Measurements from ENCODE around the gene NBPF11.
"Not testable (repeated sequence)": the region's sequence is repeated elsewhere in the genome, so short reads cannot be mapped to it uniquely, and the experiment has no call there.

The NBPF11 gene, protein sequence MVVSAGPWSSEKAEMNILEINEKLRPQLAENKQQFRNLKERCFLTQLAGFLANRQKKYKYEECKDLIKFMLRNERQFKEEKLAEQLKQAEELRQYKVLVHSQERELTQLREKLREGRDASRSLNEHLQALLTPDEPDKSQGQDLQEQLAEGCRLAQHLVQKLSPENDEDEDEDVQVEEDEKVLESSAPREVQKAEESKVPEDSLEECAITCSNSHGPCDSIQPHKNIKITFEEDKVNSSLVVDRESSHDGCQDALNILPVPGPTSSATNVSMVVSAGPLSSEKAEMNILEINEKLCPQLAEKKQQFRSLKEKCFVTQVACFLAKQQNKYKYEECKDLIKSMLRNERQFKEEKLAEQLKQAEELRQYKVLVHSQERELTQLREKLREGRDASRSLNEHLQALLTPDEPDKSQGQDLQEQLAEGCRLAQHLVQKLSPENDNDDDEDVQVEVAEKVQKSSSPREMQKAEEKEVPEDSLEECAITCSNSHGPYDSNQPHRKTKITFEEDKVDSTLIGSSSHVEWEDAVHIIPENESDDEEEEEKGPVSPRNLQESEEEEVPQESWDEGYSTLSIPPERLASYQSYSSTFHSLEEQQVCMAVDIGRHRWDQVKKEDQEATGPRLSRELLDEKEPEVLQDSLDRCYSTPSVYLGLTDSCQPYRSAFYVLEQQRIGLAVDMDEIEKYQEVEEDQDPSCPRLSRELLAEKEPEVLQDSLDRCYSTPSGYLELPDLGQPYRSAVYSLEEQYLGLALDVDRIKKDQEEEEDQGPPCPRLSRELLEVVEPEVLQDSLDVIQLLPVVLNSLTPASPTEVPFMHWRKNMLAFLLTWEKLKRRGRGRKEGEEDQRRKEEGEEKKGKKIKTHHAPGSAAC

DNA sequence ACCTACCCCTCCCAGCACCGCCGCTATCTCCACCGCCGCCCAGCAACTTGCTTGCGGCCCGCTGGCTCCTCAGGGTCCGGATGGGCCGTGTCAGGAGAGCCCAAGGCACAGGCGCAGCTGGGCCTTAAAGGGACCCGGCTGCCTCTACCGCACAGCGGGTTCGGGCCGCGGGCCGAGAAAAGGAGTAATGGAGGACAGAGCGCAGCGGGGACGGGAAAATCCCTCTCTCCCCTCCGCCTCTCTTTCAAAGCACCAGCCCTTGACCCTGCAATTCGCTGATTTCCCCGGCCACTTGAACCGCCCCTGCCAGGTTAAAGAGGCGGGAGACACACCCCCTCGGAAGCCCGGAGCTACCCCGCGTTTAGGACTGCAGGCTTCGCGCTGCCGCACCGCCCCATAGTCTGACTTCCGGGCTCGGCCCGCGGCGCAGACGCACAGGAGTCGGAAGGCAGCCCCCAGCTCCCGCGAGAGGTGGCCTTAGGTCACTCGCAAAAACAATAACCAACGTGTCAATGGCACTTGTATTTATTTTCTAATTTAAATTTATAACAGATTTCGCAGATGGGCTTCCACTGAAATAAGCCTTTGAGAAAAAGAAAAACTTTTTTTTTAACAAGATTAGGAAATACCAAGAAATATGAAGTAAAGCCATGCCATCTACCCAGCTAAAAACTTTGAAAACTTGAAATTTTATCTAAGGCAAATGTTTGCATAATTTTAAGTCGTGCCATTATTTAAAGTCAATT, at the start of gene NBPF11:
NBPF11 (minus strand) TSS at position 371 of the 746 bp plus-strand sequence. CDS start 25,278 bp downstream, outside the sequence.
- not testable (repeated sequence) for H3K9me3 ChIP-seq, H3K36me3 ChIP-seq, H3K27me3 ChIP-seq, H3K4me1 ChIP-seq
- Histone ChIP-seq H3K4me3 (peak within 1 kb of the TSS; percentile 76), H3K27ac (peak within 1 kb of the TSS; percentile 59), H3K9ac (peak within 1 kb of the TSS; percentile 74), H3K4me2 (peak within 1 kb of the TSS; percentile 88), H4K20me1 (peaks cover 43% of the 10 kb centered on the region)

- not testable (repeated sequence) for H3K4me3 ChIP-seq, H3K27ac ChIP-seq, H4K20me1 ChIP-seq, H3K4me2 ChIP-seq, H3K9ac ChIP-seq, H3K27me3 ChIP-seq, H3K4me1 ChIP-seq, H3K36me3 ChIP-seq, H3K9me3 ChIP-seq
Observed at GRCh38 chr1:148197396-148197795, 45.3 kb upstream of the NBPF11 start.

DNA sequence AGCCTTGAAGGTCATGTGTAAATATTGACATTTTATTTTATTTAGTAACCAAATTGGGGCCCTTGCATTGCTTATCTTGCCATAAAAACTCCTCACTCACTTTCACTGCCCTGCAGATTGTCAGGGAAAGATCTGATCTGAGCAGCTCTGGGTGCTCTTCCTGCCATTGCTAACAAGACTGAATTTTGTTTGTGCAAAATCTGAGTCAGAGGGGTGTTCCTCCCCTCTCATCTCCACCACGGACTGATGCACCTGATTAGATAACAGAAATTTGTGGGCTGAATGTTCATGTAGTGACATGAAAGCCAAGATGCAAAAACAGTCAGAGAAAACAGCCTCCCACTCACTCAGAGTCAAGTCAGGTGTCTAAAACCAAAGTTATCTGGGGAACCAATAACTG, 44.9 kb upstream of the NBPF11 start:
- H3K4me1 ChIP-seq, H3K27me3 ChIP-seq, H3K9ac ChIP-seq, H3K4me3 ChIP-seq, H3K36me3 ChIP-seq, H3K27ac ChIP-seq, H3K4me2 ChIP-seq, H3K9me3 ChIP-seq, H4K20me1 ChIP-seq: not testable (repeated sequence)

GRCh38 chr1:148195115-148195514, 43.0 kb upstream of the NBPF11 start:
- H3K27me3 ChIP-seq, H3K9ac ChIP-seq, H4K20me1 ChIP-seq, H3K27ac ChIP-seq, H3K4me3 ChIP-seq, H3K4me1 ChIP-seq, H3K36me3 ChIP-seq, H3K4me2 ChIP-seq, H3K9me3 ChIP-seq: not testable (repeated sequence)

DNA sequence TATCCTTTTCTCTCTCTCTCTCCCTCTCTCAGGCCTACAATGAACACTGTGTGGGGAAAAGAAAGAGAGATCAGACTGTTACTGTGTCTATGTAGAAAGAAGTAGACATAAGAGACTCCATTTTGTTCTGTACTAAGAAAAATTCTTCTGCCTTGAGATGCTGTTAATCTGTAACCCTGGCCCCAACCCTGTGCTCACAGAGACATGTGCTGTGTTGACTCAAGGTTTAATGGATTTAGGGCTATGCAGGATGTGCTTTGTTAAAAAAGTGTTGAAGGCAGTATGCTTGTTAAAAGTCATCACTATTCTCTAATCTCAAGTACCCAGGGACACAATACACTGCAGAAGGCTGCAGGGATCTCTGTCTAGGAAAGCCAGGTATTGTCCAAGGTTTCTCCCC, 36.7 kb upstream of the NBPF11 start:
- not testable (repeated sequence) for H3K4me3 ChIP-seq, H3K9me3 ChIP-seq, H3K9ac ChIP-seq, H3K27ac ChIP-seq, H3K4me1 ChIP-seq, H3K27me3 ChIP-seq, H4K20me1 ChIP-seq, H3K4me2 ChIP-seq, H3K36me3 ChIP-seq

GRCh38 chr1:148178682-148179081, 26.6 kb upstream of the NBPF11 start:
- H3K9me3 ChIP-seq, H3K9ac ChIP-seq, H3K4me1 ChIP-seq, H3K27me3 ChIP-seq, H3K4me3 ChIP-seq, H3K4me2 ChIP-seq, H4K20me1 ChIP-seq, H3K36me3 ChIP-seq, H3K27ac ChIP-seq: not testable (repeated sequence)

- H3K9me3 ChIP-seq, H3K4me1 ChIP-seq, H3K36me3 ChIP-seq, H4K20me1 ChIP-seq, H3K4me2 ChIP-seq, H3K27ac ChIP-seq, H3K4me3 ChIP-seq, H3K27me3 ChIP-seq, H3K9ac ChIP-seq: not testable (repeated sequence)
Observed at GRCh38 chr1:148175414-148175813, 23.3 kb upstream of the NBPF11 start.

GRCh38 chr1:148171995-148172394, 19.9 kb upstream of the NBPF11 start:
- not testable (repeated sequence) for H3K4me3 ChIP-seq, H3K4me2 ChIP-seq, H3K27me3 ChIP-seq, H3K27ac ChIP-seq, H3K36me3 ChIP-seq, H4K20me1 ChIP-seq, H3K9ac ChIP-seq, H3K9me3 ChIP-seq, H3K4me1 ChIP-seq

GRCh38 chr1:148166558-148167492, 14.7 kb upstream of the NBPF11 start:
- TF ChIP-seq Cebpa-rat (IDR thresholded peaks at IDR 0.05): no peak
- H3K4me2 ChIP-seq: peak overlapping the region; percentile 63
- no peaks in the 10 kb centered on the region for H3K27me3 ChIP-seq
- H3K9ac ChIP-seq: no peak overlapping the region
- peaks cover 22% of the 10 kb centered on the region for H3K4me1 ChIP-seq
- H3K9me3 ChIP-seq: no peaks in the 10 kb centered on the region
- H3K4me3 ChIP-seq: no peak overlapping the region
- no peaks in the 10 kb centered on the region for H3K36me3 ChIP-seq
- no peaks in the 10 kb centered on the region for H4K20me1 ChIP-seq
- H3K27ac ChIP-seq: peak overlapping the region; percentile 45; the same call in 1 of the 2 replicates

Data from BLaER1 (cell line).